ENCODE results near the gene MEGF8. TPM values are rescaled to one million over a fixed set of nuclear protein-coding genes. Genes with fewer than 3 reads are reported as not detected.

MEGF8 gene
- total and polyA plus RNA-seq, 10 of the 15 experiments (the other 5 are each of a cell fraction or from before 2014, with no cell fraction given), result 0.43 to 12.8 (median 2.7) TPM

GRCh38 chr19:42378225-42379215 lies 53.1 kb downstream of the MEGF8 start:
- no TSS peak for BruUV-seq (replicated peaks)
- ChIA-PET CTCF (interaction anchor here (4.6 kb wide), 1 partner anchor 62 kb away, joined by 12 read pairs; no protein-coding TSS in a partner anchor), POLR2A (no interaction called here), SMC1A (ENCODE audit: uncharacterized antibody, unreplicated experiment) (no interaction called here), RAD21 (ENCODE audit: unreplicated experiment) (interaction anchor here (0.6 to 1.2 kb wide), 2 partner anchors 62 to 187 kb away, joined by 3 read pairs; no protein-coding TSS in a partner anchor)
- H3K27ac ChIP-seq (ENCODE audit: control insufficient read depth, insufficient read depth), result no peak overlapping the region
- no peak overlapping the region for H3K9ac ChIP-seq (ENCODE audit: control insufficient read depth, insufficient read depth, low read length)
- no peaks in the 10 kb centered on the region for H4K20me1 ChIP-seq (ENCODE audit: control insufficient read depth, insufficient read depth)
- no peaks in the 10 kb centered on the region; a peak in 2 of 4 replicates for H3K27me3 ChIP-seq (replicated peaks in 1 of 2; ENCODE audit: control insufficient read depth in 2 of 2, insufficient read depth in 2 of 2, low read length in 1 of 2)
- WGBS (ENCODE audit: insufficient coverage, insufficient replicate concordance, low lambda C conversion rate, missing lambda C conversion rate), result 51% methylated on average over 17 of the region's 17 CpGs
- intact Hi-C loops (cut with micrococcal nuclease; ENCODE audit: unreplicated experiment), result no loop called here
- no peak overlapping the region for H3K4me3 ChIP-seq
- in situ Hi-C loops (cut with MboI), result no loop called here
- no peak overlapping the region for H3K4me2 ChIP-seq (ENCODE audit: control insufficient read depth, insufficient read depth)
- no peaks in the 10 kb centered on the region for H3K36me3 ChIP-seq (ENCODE audit: control insufficient read depth in 2 of 2, insufficient read depth in 2 of 2, low read length in 1 of 2)
- FAIRE-seq (no peak), DNase-seq (ENCODE audit: low read depth, low spot score) (no peak), ATAC-seq (peak; percentile 28; the same call in 1 of the 3 replicates)
- H3K79me2 ChIP-seq (ENCODE audit: control insufficient read depth, insufficient read depth, low read length), result no peaks in the 10 kb centered on the region
- H3K4me1 ChIP-seq (ENCODE audit: control insufficient read depth, insufficient read depth, low read length), result 0 out of 2 replicates have a peak, but pooled peaks cover 3% of the 10 kb centered on the region
- H3K9me3 ChIP-seq (replicated peaks; ENCODE audit: control insufficient read depth, insufficient read depth, low read length), result no peaks in the 10 kb centered on the region
- H2AFZ ChIP-seq (ENCODE audit: control insufficient read depth, low read depth, low read length), result no peak overlapping the region
- TF ChIP-seq PAX5 (IDR thresholded peaks at IDR 0.05; ENCODE audit: borderline replicate concordance, low read depth, low read length) (no peak), TCF7 (IDR thresholded peaks at IDR 0.05; ENCODE audit: borderline replicate concordance) (peak; percentile 72), TCF12 (IDR thresholded peaks at IDR 0.05; ENCODE audit: low read depth, low read length) (no peak), FOXM1 (IDR thresholded peaks at IDR 0.05; ENCODE audit: low read depth, low read length) (no peak), SKIL (IDR thresholded peaks at IDR 0.05; ENCODE audit: low read depth, poor library complexity, severe bottlenecking) (no peak), E2F4 (IDR thresholded peaks at IDR 0.05; ENCODE audit: low read depth, low read length) (no peak), RELA (IDR thresholded peaks at IDR 0.05; ENCODE audit: borderline replicate concordance, partially characterized antibody) (no peak), ATF2 (IDR thresholded peaks at IDR 0.05; ENCODE audit: low read length) (no peak), ZNF24 (IDR thresholded peaks at IDR 0.05) (no peak), REST (IDR thresholded peaks at IDR 0.05; ENCODE audit: low read depth, low read length) (no peak), CEBPB (IDR thresholded peaks at IDR 0.05; ENCODE audit: borderline replicate concordance in 1 of 2, low read depth in 2 of 2, low read length in 2 of 2) (no peak), BHLHE40 (IDR thresholded peaks at IDR 0.05; ENCODE audit: borderline replicate concordance in 1 of 2, low read depth in 2 of 2, low read length in 1 of 2) (no peak), ZBED1 (IDR thresholded peaks at IDR 0.05; ENCODE audit: borderline replicate concordance) (no peak), RUNX3 (IDR thresholded peaks at IDR 0.05; ENCODE audit: low read length) (peak; percentile 11; the same call in 1 of the 2 replicates)

Data from GM12878 (cell line).